A549 (cell line): ENCODE results near the gene RNF141. TPM values are rescaled to one million over a fixed set of nuclear protein-coding genes. Genes with fewer than 3 reads are reported as not detected.

Source experiments
- ATAC-seq, 2 experiments: fragments of 200-7000 bp in 1 of 2; fragments of >200 bp in 1 of 2; cut with Nextera tagmentation in 1 of 2; cut with Tn5 transposase in 1 of 2; 3 replicates each; pipeline versions ENCODE4 v1.8.0 to v1.9.1; 2018 to 2020; ENCODE audit warnings: mild to moderate bottlenecking in 1 of 2, moderate library complexity in 1 of 2
- CTCF ChIA-PET: fragments of 300-600 bp; sonication (Branson Sonifier 250); formaldehyde crosslinking; extraction: SDS; loops from one replicate; lab custom pipeline; 2021; ENCODE audit warnings: antibody characterized with exemption, inconsistent platforms; lab: Yijun Ruan, JAX
- POLR2A ChIA-PET: fragments of 350-600 bp; formaldehyde crosslinking; extraction: SDS; loops from one replicate; lab custom pipeline; 2021; ENCODE audit warnings: antibody characterized with exemption, inconsistent platforms; lab: Yijun Ruan, JAX
- DNase-seq, 2 experiments: peaks; one replicate each; pipeline versions ENCODE4 v3.0.0 to v3.0.0-alpha.2; 2011 to 2016; ENCODE audit warnings: low read depth in 1 of 2, low spot score in 1 of 2
- FAIRE-seq: peaks from 2 replicates; lab custom pipeline; 2011; peaks lifted over from hg19 to GRCh38; lab: Jason Lieb, UNC
- H3K27ac ChIP-seq, 2 experiments: fragments of >200 bp; sonication (Bioruptor Twin); formaldehyde crosslinking; 3 replicates each; pipeline ENCODE4 v1.5.1; 2016 to 2017
- H3K4me1 ChIP-seq: fragments of >200 bp; sonication (Bioruptor Twin); formaldehyde crosslinking; 3 replicates; pipeline ENCODE4 v1.6.1; 2016
- H3K4me2 ChIP-seq: fragments of >200 bp; sonication (Bioruptor Twin); formaldehyde crosslinking; 3 replicates; pipeline ENCODE4 v1.6.1; 2016
- H3K4me3 ChIP-seq: fragments of >200 bp; sonication (Bioruptor Twin); formaldehyde crosslinking; 3 replicates; pipeline ENCODE4 v1.5.1; 2016
- H3K9me3 ChIP-seq: fragments of >200 bp; sonication (Bioruptor Twin); formaldehyde crosslinking; 3 replicates; pipeline ENCODE4 v1.6.1; 2016
- CBX2 ChIP-seq: fragments of 200-600 bp; sonication (generic); IDR thresholded peaks from 2 replicates; pipeline ENCODE4 v1.6.1; 2016; ENCODE audit warnings: low read depth, mild to moderate bottlenecking, borderline replicate concordance
- CBX8 ChIP-seq: fragments of 200-600 bp; sonication (generic); IDR thresholded peaks from 2 replicates; pipeline ENCODE4 v1.6.1; 2016
- CEBPB ChIP-seq, 2 experiments: fragments of >200 bp in 1 of 2; sonication (Bioruptor Twin) in 1 of 2; formaldehyde crosslinking in 1 of 2; IDR thresholded peaks; 2 replicates each; pipeline ENCODE4 v1.6.1; 2012 to 2016
- CHD4 ChIP-seq: fragments of 200-600 bp; sonication (generic); IDR thresholded peaks from 2 replicates; pipeline ENCODE4 v1.6.1; 2016; ENCODE audit warnings: antibody characterized with exemption, mild to moderate bottlenecking, borderline replicate concordance
- EHMT2 ChIP-seq: fragments of 200-600 bp; sonication (generic); IDR thresholded peaks from 2 replicates; pipeline ENCODE4 v1.6.1; 2016; ENCODE audit warnings: antibody characterized with exemption, low read depth, mild to moderate bottlenecking, moderate library complexity
- FOSL2 ChIP-seq, 2 experiments: fragments of 450-650 bp in 1 of 2; fragments of >200 bp in 1 of 2; sonication (Bioruptor Twin) in 1 of 2; formaldehyde crosslinking; IDR thresholded peaks; 2 replicates each; pipeline versions ENCODE4 v1.5.0 to v1.6.1; 2016 to 2020; ENCODE audit warnings: mild to moderate bottlenecking in 1 of 2, moderate library complexity in 1 of 2
- HOXA7 ChIP-seq: fragments of 250-450 bp; sonication (Bioruptor Pico); IDR thresholded peaks from 2 replicates; pipeline ENCODE4 v1.5.0; 2020; ENCODE audit warnings: mild to moderate bottlenecking, moderate library complexity
- HOXB13 ChIP-seq: fragments of 250-450 bp; sonication (Bioruptor Pico); IDR thresholded peaks from 2 replicates; pipeline ENCODE4 v1.5.0; 2020; ENCODE audit warnings: low read depth, mild to moderate bottlenecking, moderate library complexity
- HOXB5 ChIP-seq: fragments of 250-450 bp; sonication (Bioruptor Pico); IDR thresholded peaks from 2 replicates; pipeline ENCODE4 v1.5.0; 2020; ENCODE audit warnings: mild to moderate bottlenecking, moderate library complexity
- KDM1A ChIP-seq: fragments of 200-600 bp; sonication (generic); IDR thresholded peaks from 2 replicates; pipeline ENCODE4 v1.6.1; 2016; ENCODE audit warnings: low read depth, mild to moderate bottlenecking
- MYC ChIP-seq: IDR thresholded peaks from 2 replicates; pipeline ENCODE4 v1.6.1; 2012; ENCODE audit warnings: mild to moderate bottlenecking, inconsistent platforms, low read length, improper control_type of control experiment, borderline replicate concordance
- NFE2L2 ChIP-seq: fragments of 150-350 bp; conservative IDR thresholded peaks from 2 replicates; pipeline ENCODE4 v1.6.1; 2014; ENCODE audit warnings: low read length
- NPAS2 ChIP-seq: fragments of 250-450 bp; sonication (Bioruptor Pico); IDR thresholded peaks from 2 replicates; pipeline ENCODE4 v1.8.0; 2022; ENCODE audit warnings: mild to moderate bottlenecking, moderate library complexity, borderline replicate concordance
- PHF8 ChIP-seq: fragments of 200-600 bp; sonication (generic); IDR thresholded peaks from 2 replicates; pipeline ENCODE4 v1.6.1; 2016; ENCODE audit warnings: low read depth, mild to moderate bottlenecking, antibody characterized with exemption, moderate library complexity, borderline replicate concordance
- POLR2A ChIP-seq: IDR thresholded peaks from 2 replicates; pipeline ENCODE4 v1.6.1; 2012; ENCODE audit warnings: mild to moderate bottlenecking, low read length
- POLR2AphosphoS2 ChIP-seq: conservative IDR thresholded peaks from 2 replicates; pipeline ENCODE4 v1.6.1; 2012; ENCODE audit warnings: low read length, improper control_type of control experiment, inconsistent platforms
- SREBF2 ChIP-seq: fragments of 450-650 bp; IDR thresholded peaks from 2 replicates; pipeline ENCODE4 v1.6.1; 2014; ENCODE audit warnings: mild to moderate bottlenecking, moderate library complexity
- TFCP2L1 ChIP-seq: fragments of 250-450 bp; sonication (Bioruptor Pico); IDR thresholded peaks from 2 replicates; pipeline ENCODE4 v1.5.0; 2021; ENCODE audit warnings: mild to moderate bottlenecking
- ZFP36 ChIP-seq: fragments of 450-650 bp; IDR thresholded peaks from 2 replicates; pipeline ENCODE4 v1.6.1; 2014; ENCODE audit warnings: borderline replicate concordance; ENCODE audit not compliant: partially characterized antibody
- WGBS: methylation state at CpG from one replicate; pipeline ENCODE4 v1.1.6; 2017; ENCODE audit errors: missing lambda C conversion rate; 5-methylcytosine and 5-hydroxymethylcytosine counted together
- polyA plus RNA-seq, 4 experiments: library from polyadenylated mRNA; depleted of rRNA in 3 of 4; stranded (reverse); fragments of >200 nt; fragmentation: RNase III in 1 of 4; extraction: RNeasy Plus Mini Kit Qiagen cat#74134 plus additional on column Dnase treatment in 1 of 4; gene quantifications; 2 replicates in 3 of 4; 3 replicates in 1 of 4; pipeline ENCODE4 v1.2.3, GENCODE V29; 2011 to 2017
- TF ChIP-seq, protein P1 (sequence below): fragments of 200-600 bp; sonication (generic); IDR thresholded peaks from 2 replicates; pipeline ENCODE4 v1.6.1; 2016; ENCODE audit warnings: antibody characterized with exemption, mild to moderate bottlenecking, moderate library complexity
- TF ChIP-seq, protein P2 (sequence below): fragments of >200 bp; sonication (Bioruptor Twin); formaldehyde crosslinking; IDR thresholded peaks from 3 replicates; pipeline ENCODE4 v1.6.1; 2016
- TF ChIP-seq, protein P3 (sequence below): fragments of 250-450 bp; sonication (Bioruptor Pico); IDR thresholded peaks from 2 replicates; pipeline ENCODE4 v1.5.0; 2021; ENCODE audit warnings: mild to moderate bottlenecking, moderate library complexity, borderline replicate concordance
- TF ChIP-seq, protein P4 (sequence below): fragments of >200 bp; sonication (Bioruptor Twin); formaldehyde crosslinking; IDR thresholded peaks from 2 replicates; pipeline ENCODE4 v1.6.1; 2016
- TF ChIP-seq, protein P5 (sequence below): IDR thresholded peaks from 2 replicates; pipeline ENCODE4 v1.6.1; 2012
- TF ChIP-seq, protein P6 (sequence below): IDR thresholded peaks from 2 replicates; pipeline ENCODE4 v1.6.1; 2012

Gene RNF141
- polyA plus RNA-seq, 2 of the 4 experiments (the other 2 are of a cell fraction), result 16.8 to 33.3 TPM

DNA sequence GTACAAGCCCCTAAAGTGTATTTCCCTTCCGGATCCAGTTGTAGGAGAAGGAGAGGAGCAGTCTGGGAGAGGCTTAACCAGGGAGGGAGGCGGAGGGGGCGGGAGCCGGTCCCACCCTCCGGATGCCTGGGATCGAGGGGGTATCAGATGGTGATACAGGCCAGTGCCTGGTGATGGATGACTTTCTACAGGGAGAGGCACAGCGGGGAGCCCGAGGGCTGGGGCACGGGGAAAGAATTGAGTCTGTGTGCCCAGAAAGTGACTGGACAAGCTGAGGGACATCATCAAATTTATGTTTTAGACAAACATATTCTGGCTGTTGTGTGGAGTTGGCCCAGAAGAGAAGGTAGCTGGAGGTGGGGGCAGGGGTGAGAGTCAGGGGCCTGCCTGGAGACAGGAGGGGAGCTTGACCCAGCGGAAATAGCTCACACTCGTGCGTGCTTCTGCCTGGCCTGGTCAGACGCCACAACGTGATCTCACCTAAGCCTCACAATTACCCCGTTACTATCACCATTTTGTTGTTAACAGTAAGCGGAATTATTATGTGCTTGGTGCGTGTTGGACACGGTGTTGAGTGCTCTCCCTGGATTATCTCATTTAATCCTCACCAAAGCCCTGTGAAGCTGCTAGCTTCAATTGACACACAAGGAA, 43.5 kb downstream of the RNF141 start:
- no peaks in the 10 kb centered on the region for H3K4me1 ChIP-seq
- no peaks in the 10 kb centered on the region for H3K9me3 ChIP-seq
- ChIA-PET POLR2A (no interaction called here), CTCF (interaction anchor here (1.6 to 2.0 kb wide), 3 partner anchors 9 to 239 kb away, joined by 4 to 7 read pairs (median 5); no protein-coding TSS in a partner anchor)
- ATAC-seq (no peak), FAIRE-seq (no peak), DNase-seq (no peak)
- 92% methylated on average over 18 of the region's 18 CpGs for WGBS
- H3K27ac ChIP-seq, result no peak overlapping the region
- H3K4me3 ChIP-seq, result no peak overlapping the region
- TF ChIP-seq CBX8, result no peak
- no peak for TF ChIP-seq HOXB13 (CRISPR knock-in tag)
- TF ChIP-seq, protein P1, sequence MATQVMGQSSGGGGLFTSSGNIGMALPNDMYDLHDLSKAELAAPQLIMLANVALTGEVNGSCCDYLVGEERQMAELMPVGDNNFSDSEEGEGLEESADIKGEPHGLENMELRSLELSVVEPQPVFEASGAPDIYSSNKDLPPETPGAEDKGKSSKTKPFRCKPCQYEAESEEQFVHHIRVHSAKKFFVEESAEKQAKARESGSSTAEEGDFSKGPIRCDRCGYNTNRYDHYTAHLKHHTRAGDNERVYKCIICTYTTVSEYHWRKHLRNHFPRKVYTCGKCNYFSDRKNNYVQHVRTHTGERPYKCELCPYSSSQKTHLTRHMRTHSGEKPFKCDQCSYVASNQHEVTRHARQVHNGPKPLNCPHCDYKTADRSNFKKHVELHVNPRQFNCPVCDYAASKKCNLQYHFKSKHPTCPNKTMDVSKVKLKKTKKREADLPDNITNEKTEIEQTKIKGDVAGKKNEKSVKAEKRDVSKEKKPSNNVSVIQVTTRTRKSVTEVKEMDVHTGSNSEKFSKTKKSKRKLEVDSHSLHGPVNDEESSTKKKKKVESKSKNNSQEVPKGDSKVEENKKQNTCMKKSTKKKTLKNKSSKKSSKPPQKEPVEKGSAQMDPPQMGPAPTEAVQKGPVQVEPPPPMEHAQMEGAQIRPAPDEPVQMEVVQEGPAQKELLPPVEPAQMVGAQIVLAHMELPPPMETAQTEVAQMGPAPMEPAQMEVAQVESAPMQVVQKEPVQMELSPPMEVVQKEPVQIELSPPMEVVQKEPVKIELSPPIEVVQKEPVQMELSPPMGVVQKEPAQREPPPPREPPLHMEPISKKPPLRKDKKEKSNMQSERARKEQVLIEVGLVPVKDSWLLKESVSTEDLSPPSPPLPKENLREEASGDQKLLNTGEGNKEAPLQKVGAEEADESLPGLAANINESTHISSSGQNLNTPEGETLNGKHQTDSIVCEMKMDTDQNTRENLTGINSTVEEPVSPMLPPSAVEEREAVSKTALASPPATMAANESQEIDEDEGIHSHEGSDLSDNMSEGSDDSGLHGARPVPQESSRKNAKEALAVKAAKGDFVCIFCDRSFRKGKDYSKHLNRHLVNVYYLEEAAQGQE, result no peak
- no peak for TF ChIP-seq POLR2AphosphoS2
- no peak for TF ChIP-seq EHMT2
- TF ChIP-seq HOXB5 (CRISPR knock-in tag), result no peak
- TF ChIP-seq CBX2, result no peak
- TF ChIP-seq, protein P2, sequence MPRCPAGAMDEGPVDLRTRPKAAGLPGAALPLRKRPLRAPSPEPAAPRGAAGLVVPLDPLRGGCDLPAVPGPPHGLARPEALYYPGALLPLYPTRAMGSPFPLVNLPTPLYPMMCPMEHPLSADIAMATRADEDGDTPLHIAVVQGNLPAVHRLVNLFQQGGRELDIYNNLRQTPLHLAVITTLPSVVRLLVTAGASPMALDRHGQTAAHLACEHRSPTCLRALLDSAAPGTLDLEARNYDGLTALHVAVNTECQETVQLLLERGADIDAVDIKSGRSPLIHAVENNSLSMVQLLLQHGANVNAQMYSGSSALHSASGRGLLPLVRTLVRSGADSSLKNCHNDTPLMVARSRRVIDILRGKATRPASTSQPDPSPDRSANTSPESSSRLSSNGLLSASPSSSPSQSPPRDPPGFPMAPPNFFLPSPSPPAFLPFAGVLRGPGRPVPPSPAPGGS, result no peak
- TF ChIP-seq CEBPB (IDR thresholded peaks at IDR 0.05), result no peak
- no peak for TF ChIP-seq KDM1A
- no peak for TF ChIP-seq TFCP2L1 (CRISPR knock-in tag)
- TF ChIP-seq POLR2A, result no peak
- TF ChIP-seq PHF8, result no peak
- TF ChIP-seq HOXA7 (CRISPR knock-in tag), result no peak
- no peak for TF ChIP-seq FOSL2 (IDR thresholded peaks at IDR 0.05)
- no peak for TF ChIP-seq FOSL2 (CRISPR knock-in tag; IDR thresholded peaks at IDR 0.05)
- no peak for TF ChIP-seq CHD4
- TF ChIP-seq NFE2L2, result no peak
- TF ChIP-seq SREBF2, result no peak
- TF ChIP-seq, protein P3, sequence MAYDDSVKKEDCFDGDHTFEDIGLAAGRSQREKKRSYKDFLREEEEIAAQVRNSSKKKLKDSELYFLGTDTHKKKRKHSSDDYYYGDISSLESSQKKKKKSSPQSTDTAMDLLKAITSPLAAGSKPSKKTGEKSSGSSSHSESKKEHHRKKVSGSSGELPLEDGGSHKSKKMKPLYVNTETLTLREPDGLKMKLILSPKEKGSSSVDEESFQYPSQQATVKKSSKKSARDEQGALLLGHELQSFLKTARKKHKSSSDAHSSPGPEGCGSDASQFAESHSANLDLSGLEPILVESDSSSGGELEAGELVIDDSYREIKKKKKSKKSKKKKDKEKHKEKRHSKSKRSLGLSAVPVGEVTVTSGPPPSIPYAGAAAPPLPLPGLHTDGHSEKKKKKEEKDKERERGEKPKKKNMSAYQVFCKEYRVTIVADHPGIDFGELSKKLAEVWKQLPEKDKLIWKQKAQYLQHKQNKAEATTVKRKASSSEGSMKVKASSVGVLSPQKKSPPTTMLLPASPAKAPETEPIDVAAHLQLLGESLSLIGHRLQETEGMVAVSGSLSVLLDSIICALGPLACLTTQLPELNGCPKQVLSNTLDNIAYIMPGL (CRISPR knock-in tag), result no peak
- H3K4me2 ChIP-seq, result no peak overlapping the region

DNA sequence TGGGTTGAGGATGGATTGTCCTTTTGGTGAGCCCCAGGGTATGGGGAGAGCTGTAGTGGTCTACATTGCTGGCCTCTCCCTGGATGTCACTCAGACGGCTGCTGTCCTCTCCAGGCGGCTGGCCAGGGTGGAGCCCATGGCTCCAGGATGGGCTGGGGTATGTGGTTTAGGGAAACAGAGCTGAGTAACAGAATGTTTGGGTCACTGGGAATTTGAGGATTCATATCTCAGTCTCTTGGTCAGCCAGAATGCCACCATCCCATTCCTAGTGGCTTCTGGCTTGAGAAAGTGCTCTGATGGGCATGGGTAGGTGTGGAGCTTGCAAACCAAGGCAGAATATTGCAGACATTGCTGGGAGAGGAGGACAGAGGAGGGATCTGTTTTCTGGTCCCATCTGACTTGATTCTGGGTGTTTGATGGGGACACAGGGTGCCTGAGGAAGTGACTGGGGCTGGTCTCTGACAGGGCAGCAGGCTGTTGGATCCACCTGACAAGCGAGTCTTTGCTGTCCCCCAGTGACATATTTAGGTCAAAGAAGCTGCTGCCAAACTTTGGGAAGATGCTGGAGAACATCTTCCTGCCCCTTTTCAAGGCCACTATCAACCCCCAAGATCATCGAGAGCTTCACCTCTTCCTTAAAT, 44.6 kb downstream of the RNF141 start:
- H3K4me3 ChIP-seq, result no peak overlapping the region
- 89% methylated on average over 4 of the region's 4 CpGs for WGBS
- no peak overlapping the region for H3K27ac ChIP-seq
- no peak overlapping the region for H3K4me2 ChIP-seq
- peaks cover 1% of the 10 kb centered on the region; the same call in 2 of the 3 replicates for H3K4me1 ChIP-seq
- ATAC-seq, result no peak
- ChIA-PET CTCF (interaction anchor here (0.6 to 2.0 kb wide), 3 partner anchors 7 to 18 kb away, joined by 3 to 7 read pairs (median 5); no protein-coding TSS in a partner anchor), POLR2A (no interaction called here)
- DNase-seq, result no peak
- no peaks in the 10 kb centered on the region for H3K9me3 ChIP-seq
- FAIRE-seq, result no peak
- TF ChIP-seq, protein P4, sequence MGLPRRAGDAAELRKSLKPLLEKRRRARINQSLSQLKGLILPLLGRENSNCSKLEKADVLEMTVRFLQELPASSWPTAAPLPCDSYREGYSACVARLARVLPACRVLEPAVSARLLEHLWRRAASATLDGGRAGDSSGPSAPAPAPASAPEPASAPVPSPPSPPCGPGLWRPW, result no peak
- TF ChIP-seq, protein P5, sequence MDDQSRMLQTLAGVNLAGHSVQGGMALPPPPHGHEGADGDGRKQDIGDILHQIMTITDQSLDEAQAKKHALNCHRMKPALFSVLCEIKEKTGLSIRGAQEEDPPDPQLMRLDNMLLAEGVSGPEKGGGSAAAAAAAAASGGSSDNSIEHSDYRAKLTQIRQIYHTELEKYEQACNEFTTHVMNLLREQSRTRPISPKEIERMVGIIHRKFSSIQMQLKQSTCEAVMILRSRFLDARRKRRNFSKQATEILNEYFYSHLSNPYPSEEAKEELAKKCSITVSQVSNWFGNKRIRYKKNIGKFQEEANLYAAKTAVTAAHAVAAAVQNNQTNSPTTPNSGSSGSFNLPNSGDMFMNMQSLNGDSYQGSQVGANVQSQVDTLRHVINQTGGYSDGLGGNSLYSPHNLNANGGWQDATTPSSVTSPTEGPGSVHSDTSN, result no peak
- TF ChIP-seq MYC (no peak), NPAS2 (CRISPR knock-in tag) (no peak), HOXB5 (CRISPR knock-in tag) (no peak), ZFP36 (no peak), SREBF2 (no peak)
- TF ChIP-seq, protein P6, sequence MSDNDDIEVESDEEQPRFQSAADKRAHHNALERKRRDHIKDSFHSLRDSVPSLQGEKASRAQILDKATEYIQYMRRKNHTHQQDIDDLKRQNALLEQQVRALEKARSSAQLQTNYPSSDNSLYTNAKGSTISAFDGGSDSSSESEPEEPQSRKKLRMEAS, result no peak
- TF ChIP-seq, protein P3 (CRISPR knock-in tag), result no peak
